Astrocyte of the cerebellum (primary cell): Measurements from ENCODE around the gene AP2B1.

ENCODE experiments used
- DNase-seq: peaks from one replicate; pipeline ENCODE4 v3.0.0-alpha.2; 2011; ENCODE audit warnings: low read depth
- H3K4me3 ChIP-seq: 2 replicates; pipeline ENCODE4 v1.5.1; 2011; ENCODE audit warnings: mild to moderate bottlenecking, low read depth, low read length, moderate library complexity
- CTCF ChIP-seq: IDR thresholded peaks from 2 replicates; pipeline ENCODE4 v1.5.1; 2012; ENCODE audit warnings: low read length, low read depth, moderate library complexity, mild to moderate bottlenecking; ENCODE audit errors: missing control alignments
- in situ Hi-C: cut with HindIII; loops from 2 replicates; pipeline ENCODE4 v1.10.0; 2017; ENCODE audit warnings: low sequenced_read_pairs

The AP2B1 gene

DNA sequence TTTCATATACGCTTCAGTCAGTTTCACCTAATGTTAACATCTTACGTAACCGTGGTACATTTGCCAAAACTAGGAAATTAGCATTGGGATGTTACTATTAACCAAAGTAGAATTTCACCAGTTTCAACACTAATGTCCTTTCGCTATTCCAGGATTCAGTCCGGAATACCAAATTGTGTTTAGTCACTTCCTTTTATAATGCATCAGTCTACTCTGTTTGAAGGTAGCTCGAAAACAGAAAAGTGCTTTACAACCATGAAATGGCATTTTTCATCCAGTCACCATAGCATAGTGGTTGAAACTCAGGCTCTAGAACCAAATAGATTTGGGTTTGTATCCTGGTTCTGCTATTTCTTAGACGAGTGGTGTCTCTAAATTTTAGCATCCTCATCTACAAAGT, 29.4 kb downstream of the AP2B1 start:
- in situ Hi-C loops, result loop anchor here (10.0 kb wide), 1 partner anchor 218 kb away; no protein-coding TSS in a partner anchor
- DNase-seq, result no peak
- TF ChIP-seq CTCF, result no peak
- H3K4me3 ChIP-seq, result no peak overlapping the region

DNA sequence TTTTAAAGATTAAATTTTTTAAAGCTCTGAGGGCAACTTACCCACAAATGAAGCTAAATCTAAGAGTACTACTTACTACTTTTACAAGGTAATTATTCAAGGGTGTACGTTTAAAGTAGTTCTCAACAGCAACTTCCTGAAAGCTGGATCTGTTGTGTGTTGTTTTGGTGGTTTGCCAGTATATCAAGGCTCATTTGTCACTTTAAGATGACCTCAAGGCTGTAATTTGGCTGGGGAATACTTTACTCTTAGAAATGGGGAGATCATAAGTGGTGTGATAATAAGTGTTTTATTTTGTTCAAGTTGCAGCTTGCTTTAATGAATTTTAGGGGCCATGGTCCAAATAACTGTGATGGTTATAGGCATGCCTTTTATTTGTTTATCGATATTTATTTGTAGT, 30.4 kb downstream of the AP2B1 start:
- in situ Hi-C loops, result loop anchor here (10.0 kb wide), 1 partner anchor 217 kb away; no protein-coding TSS in a partner anchor
- DNase-seq, result no peak
- no peak for TF ChIP-seq CTCF

DNA sequence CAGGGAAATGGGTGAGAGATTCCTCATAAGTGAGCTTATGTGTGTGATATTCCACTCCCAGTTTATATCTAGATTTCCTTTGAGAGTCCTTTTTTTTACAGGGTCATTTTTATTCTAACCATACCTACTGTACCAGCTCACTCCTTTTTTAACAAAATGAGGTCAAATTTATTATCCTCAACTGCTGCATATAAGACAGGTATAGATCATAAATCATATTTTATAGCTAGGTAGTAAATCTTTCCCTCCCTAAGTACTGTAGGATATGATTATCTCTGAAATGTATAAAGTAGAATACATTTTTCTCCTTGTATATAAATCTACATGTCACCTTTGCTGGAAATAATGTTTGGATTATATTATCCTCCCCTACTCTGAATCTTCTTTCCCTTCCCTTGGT, 31.5 kb downstream of the AP2B1 start:
- in situ Hi-C loops, result loop anchor here (10.0 kb wide), 1 partner anchor 216 kb away; no protein-coding TSS in a partner anchor
- H3K4me3 ChIP-seq, result no peak overlapping the region
- TF ChIP-seq CTCF, result no peak
- no peak for DNase-seq

More for the DNA sequence above, 30.4 kb downstream of the AP2B1 start:
- no peak overlapping the region for H3K4me3 ChIP-seq

DNA sequence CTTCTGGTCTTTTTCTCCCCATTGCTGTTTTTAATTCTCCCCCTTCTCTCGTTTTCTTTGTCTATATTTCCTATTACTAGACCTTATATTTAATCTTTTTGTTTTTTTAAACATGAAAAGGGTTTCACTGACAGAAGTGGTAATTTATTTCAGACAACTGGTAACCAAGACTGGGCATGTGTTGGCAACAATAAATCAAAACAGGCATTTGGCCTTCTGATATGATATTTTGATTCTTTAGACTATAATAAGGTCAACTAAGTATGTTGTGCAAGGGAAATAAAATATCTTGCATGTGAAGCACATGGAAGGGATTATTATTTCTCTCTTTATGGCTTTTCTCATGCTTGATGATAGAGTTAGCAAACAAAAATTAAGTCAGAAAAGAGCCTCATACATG, 34.6 kb downstream of the AP2B1 start:
- no peak for TF ChIP-seq CTCF
- no peak for DNase-seq
- in situ Hi-C loops, result no loop called here

GRCh38 chr17:35627417-35627816, 40.3 kb downstream of the AP2B1 start:
- in situ Hi-C loops, result no loop called here
- no peak for DNase-seq
- H3K4me3 ChIP-seq, result no peak overlapping the region
- TF ChIP-seq CTCF, result no peak

More for the DNA sequence above, 34.6 kb downstream of the AP2B1 start:
- H3K4me3 ChIP-seq, result no peak overlapping the region

DNA sequence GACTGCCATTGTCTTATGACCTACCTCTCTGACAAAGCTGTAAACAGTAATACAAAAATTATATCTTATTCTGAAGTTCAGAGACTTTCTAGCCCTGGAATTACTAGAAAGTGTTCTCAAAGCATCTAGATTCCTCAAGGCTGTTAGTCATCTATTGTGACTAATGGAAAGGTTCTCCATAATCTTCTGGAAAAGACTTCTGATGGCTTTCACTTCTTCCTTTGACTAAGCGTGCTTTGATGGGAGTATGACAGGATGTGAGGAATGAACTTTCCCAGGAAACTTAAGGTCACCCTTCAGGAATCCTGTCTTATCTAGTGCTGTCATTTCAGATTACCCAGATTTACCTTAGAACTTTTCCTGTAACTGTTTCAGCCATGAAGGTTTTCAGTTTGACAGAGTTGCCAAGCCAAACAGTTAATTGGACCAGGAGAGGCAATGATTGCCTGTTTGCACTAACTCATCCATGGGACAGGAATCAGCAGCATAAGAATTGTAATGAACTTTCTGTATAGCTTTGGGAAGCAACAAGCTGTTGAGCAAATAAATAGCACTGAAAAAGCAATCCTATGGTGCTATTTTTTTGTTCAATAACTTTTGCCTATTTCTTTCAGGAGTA, 43.5 kb downstream of the AP2B1 start:
- in situ Hi-C loops, result no loop called here
- no peak for DNase-seq
- TF ChIP-seq CTCF, result no peak
- no peak overlapping the region for H3K4me3 ChIP-seq
